OCI-LY7 (cell line): ENCODE results near the gene DLG3. TPM values are rescaled to one million over a fixed set of nuclear protein-coding genes. Genes with fewer than 3 reads are reported as not detected.

Experiments
- BruUV-seq: library from RNA; stranded (reverse); fragments of 400-500 nt; replicated peaks from 2 replicates; lab custom pipeline; 2021; lab: Mats Ljungman, UMichigan
- CTCF ChIA-PET: fragments of 300-600 bp; sonication (Branson Sonifier 250); formaldehyde crosslinking; loops from one replicate; lab custom pipeline; 2022; ENCODE audit warnings: antibody characterized with exemption; ENCODE audit not compliant: unreplicated experiment; lab: Charles Lee
- POLR2A ChIA-PET: fragments of 300-600 bp; sonication (Branson Sonifier 250); formaldehyde crosslinking; loops from one replicate; lab custom pipeline; 2022; ENCODE audit warnings: antibody characterized with exemption; lab: Charles Lee
- DNase-seq: peaks from one replicate; pipeline ENCODE4 v3.0.0-alpha.2; 2015; ENCODE audit warnings: low spot score
- H2AFZ ChIP-seq: fragments of 200-600 bp; sonication (generic), shearing (Covaris generic); 2 replicates; pipeline ENCODE4 v1.6.1; 2014; ENCODE audit warnings: mild to moderate bottlenecking, antibody characterized with exemption, low read length, moderate library complexity
- H3K27ac ChIP-seq: fragments of 200-600 bp; sonication (generic); 2 replicates; pipeline ENCODE4 v1.5.1; 2014; ENCODE audit warnings: mixed run types, low read depth, mild to moderate bottlenecking, moderate library complexity, low read length, inconsistent platforms; ENCODE audit not compliant: poor library complexity, severe bottlenecking
- H3K36me3 ChIP-seq: fragments of 200-600 bp; sonication (generic); 2 replicates; pipeline ENCODE4 v1.6.1; 2014; ENCODE audit warnings: mild to moderate bottlenecking, antibody characterized with exemption, low read length, moderate library complexity, mixed read lengths; ENCODE audit not compliant: insufficient read depth
- H3K4me1 ChIP-seq: fragments of 200-600 bp; sonication (generic); 2 replicates; pipeline ENCODE4 v1.5.1; 2014; ENCODE audit warnings: mild to moderate bottlenecking, low read length; ENCODE audit not compliant: insufficient read depth, poor library complexity, severe bottlenecking
- H3K4me2 ChIP-seq: fragments of 200-600 bp; sonication (generic); 2 replicates; pipeline ENCODE4 v1.6.1; 2014; ENCODE audit warnings: mild to moderate bottlenecking, low read length
- H3K4me3 ChIP-seq: fragments of 200-600 bp; sonication (generic); 2 replicates; pipeline ENCODE4 v1.5.1; 2014; ENCODE audit warnings: mild to moderate bottlenecking, low read depth, low read length; ENCODE audit not compliant: poor library complexity, severe bottlenecking
- H3K79me2 ChIP-seq: fragments of 200-600 bp; sonication (generic); 2 replicates; pipeline ENCODE4 v1.6.1; 2016; ENCODE audit warnings: low read depth, mild to moderate bottlenecking, low read length, moderate library complexity, mixed read lengths; ENCODE audit not compliant: insufficient read depth
- H3K9me2 ChIP-seq: fragments of 200-600 bp; sonication (generic); 2 replicates; pipeline ENCODE4 v1.6.1; 2016; ENCODE audit warnings: mild to moderate bottlenecking, low read length, mixed read lengths; ENCODE audit not compliant: insufficient read depth
- H3K9me3 ChIP-seq: fragments of 200-600 bp; sonication (generic); 2 replicates; pipeline ENCODE4 v1.6.1; 2014; ENCODE audit warnings: mild to moderate bottlenecking, mixed run types, low read length, mixed read lengths
- H4K20me1 ChIP-seq: fragments of 200-600 bp; sonication (generic); 2 replicates; pipeline ENCODE4 v1.6.1; 2014; ENCODE audit warnings: mild to moderate bottlenecking, antibody characterized with exemption, low read length, moderate library complexity, mixed read lengths; ENCODE audit not compliant: insufficient read depth
- CTCF ChIP-seq: fragments of 200-600 bp; sonication (generic); conservative IDR thresholded peaks from 2 replicates; pipeline ENCODE4 v1.5.1; 2014; ENCODE audit warnings: mild to moderate bottlenecking, antibody characterized with exemption, low read length, moderate library complexity, mixed read lengths
- EZH2phosphoT487 ChIP-seq: fragments of 200-600 bp; sonication (generic); IDR thresholded peaks from 2 replicates; pipeline ENCODE4 v1.6.1; 2018; ENCODE audit warnings: low read depth, borderline replicate concordance, mild to moderate bottlenecking, mixed run types, antibody characterized with exemption, low read length, moderate library complexity, mixed read lengths
- intact Hi-C: fragments of 100-400 bp; cut with micrococcal nuclease; formaldehyde crosslinking; loops from one replicate; pipeline ENCODE4 v1.10.0; 2022; ENCODE audit not compliant: unreplicated experiment
- total RNA-seq, 2 experiments: library from RNA; depleted of rRNA in 1 of 2; stranded (reverse); fragments of >200 nt in 1 of 2; shearing (Covaris generic) in 1 of 2; gene quantifications; 2 replicates each; pipeline ENCODE4 v1.2.3, GENCODE V29; 2014 to 2022

The DLG3 gene
- total RNA-seq, 2 experiments from 2014 or later = 0.06 TPM; not detected in 1

- BruUV-seq = no TSS peak
- no peaks in the 10 kb centered on the region for H3K9me3 ChIP-seq
- no peaks in the 10 kb centered on the region for H4K20me1 ChIP-seq
- H3K4me2 ChIP-seq = peak overlapping the region; percentile 39; the same call in 1 of the 2 replicates
- H3K4me1 ChIP-seq = peaks cover 8% of the 10 kb centered on the region
- H3K27ac ChIP-seq = no peak overlapping the region
- CTCF ChIA-PET = no interaction called here
- H2AFZ ChIP-seq = no peak overlapping the region
- H3K9me2 ChIP-seq = no peaks in the 10 kb centered on the region
- DNase-seq = peak; percentile 22
- intact Hi-C loops = no loop called here
- POLR2A ChIA-PET = no interaction called here
- H3K79me2 ChIP-seq = no peaks in the 10 kb centered on the region
- H3K4me3 ChIP-seq = no peak overlapping the region
- H3K36me3 ChIP-seq = no peaks in the 10 kb centered on the region
- TF ChIP-seq EZH2phosphoT487 (no peak), CTCF (peak; percentile 77)
Observed at GRCh38 chrX:70454441-70455365, 10.1 kb downstream of the DLG3 start.

- no peaks in the 10 kb centered on the region for H4K20me1 ChIP-seq
- H3K4me2 ChIP-seq = peak overlapping the region; percentile 39; the same call in 1 of the 2 replicates
- no peak overlapping the region for H3K4me3 ChIP-seq
- no peak for TF ChIP-seq EZH2phosphoT487
- no peak for TF ChIP-seq CTCF
- BruUV-seq = no TSS peak
- no peaks in the 10 kb centered on the region for H3K9me3 ChIP-seq
- no peaks in the 10 kb centered on the region for H3K9me2 ChIP-seq
- H2AFZ ChIP-seq = no peak overlapping the region
- no peaks in the 10 kb centered on the region for H3K36me3 ChIP-seq
- no peak overlapping the region for H3K27ac ChIP-seq
- no peak for DNase-seq
- intact Hi-C loops = no loop called here
- ChIA-PET CTCF (no interaction called here), POLR2A (no interaction called here)
- no peaks in the 10 kb centered on the region for H3K79me2 ChIP-seq
- H3K4me1 ChIP-seq = peaks cover 8% of the 10 kb centered on the region
Observed at GRCh38 chrX:70455366-70456202, 10.9 kb downstream of the DLG3 start.
